ES-I3 (cell line): ENCODE results near the gene CEP128.

ENCODE experiments used
- H3K36me3 ChIP-seq: 2 replicates; pipeline ENCODE4 v1.6.1; 2013; ENCODE audit warnings: mild to moderate bottlenecking, low read length, control low read depth, moderate library complexity; ENCODE audit not compliant: insufficient read depth
- H3K4me1 ChIP-seq: 2 replicates; pipeline ENCODE4 v1.6.1; 2013; ENCODE audit warnings: mild to moderate bottlenecking, control low read depth, low read length; ENCODE audit not compliant: insufficient read depth
- H3K9ac ChIP-seq: 2 replicates; pipeline ENCODE4 v1.6.1; 2013; ENCODE audit warnings: low read depth, mild to moderate bottlenecking, low read length, moderate library complexity
- H3K9me3 ChIP-seq: 2 replicates; pipeline ENCODE4 v1.6.1; 2013; ENCODE audit warnings: mild to moderate bottlenecking, low read length, moderate library complexity; ENCODE audit not compliant: control insufficient read depth, insufficient read depth

Gene CEP128

GRCh38 chr14:80901260-80901659 is 40.3 kb downstream of the CEP128 start:
- Histone ChIP-seq H3K9ac (no peak overlapping the region), H3K4me1 (no peaks in the 10 kb centered on the region), H3K36me3 (peaks cover 2% of the 10 kb centered on the region; the same call in 1 of the 2 replicates)

DNA sequence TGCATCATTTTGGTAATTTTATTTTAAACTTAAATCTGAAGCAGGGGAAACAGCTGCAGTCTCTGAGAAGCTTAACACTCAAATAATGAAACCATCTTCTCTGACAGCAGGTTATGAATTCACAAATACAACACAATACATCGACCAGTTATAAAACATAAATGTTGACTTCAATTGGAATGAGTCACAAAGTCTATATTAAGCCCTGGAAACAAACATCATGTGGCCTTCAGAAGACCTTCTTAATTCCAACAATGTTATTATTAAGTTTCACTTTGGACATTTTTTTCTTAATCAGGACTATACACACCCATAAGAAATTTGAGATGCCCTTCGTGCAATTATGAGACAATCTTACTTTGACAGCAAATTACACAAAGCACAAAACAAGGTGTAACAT is 68.9 kb downstream of the CEP128 start:
- Histone ChIP-seq H3K9ac (no peak overlapping the region), H3K9me3 (no peaks in the 10 kb centered on the region), H3K4me1 (no peaks in the 10 kb centered on the region), H3K36me3 (no peaks in the 10 kb centered on the region)

More at GRCh38 chr14:80901260-80901659, 40.3 kb downstream of the CEP128 start:
- no peaks in the 10 kb centered on the region for H3K9me3 ChIP-seq

DNA sequence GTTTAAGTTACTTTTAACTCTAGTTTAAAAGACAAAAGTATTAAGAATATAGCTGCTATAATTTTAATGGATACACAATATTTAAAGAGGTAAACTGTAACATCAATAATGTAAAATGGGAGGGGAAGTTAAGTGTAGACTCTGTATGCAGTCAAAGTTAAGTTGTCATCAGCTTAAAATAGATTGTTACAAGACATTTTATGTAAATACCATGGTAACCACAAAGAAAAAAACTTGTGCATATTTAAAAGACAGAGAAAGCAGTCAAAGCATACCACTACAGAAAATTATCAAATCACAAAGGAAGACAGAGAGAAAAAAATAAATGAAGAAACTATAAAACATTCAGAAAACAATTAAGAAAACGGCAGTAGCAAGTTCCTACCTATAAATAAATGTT is 73.3 kb downstream of the CEP128 start:
- Histone ChIP-seq H3K36me3 (no peaks in the 10 kb centered on the region), H3K9me3 (no peaks in the 10 kb centered on the region), H3K4me1 (no peaks in the 10 kb centered on the region), H3K9ac (no peak overlapping the region)

DNA sequence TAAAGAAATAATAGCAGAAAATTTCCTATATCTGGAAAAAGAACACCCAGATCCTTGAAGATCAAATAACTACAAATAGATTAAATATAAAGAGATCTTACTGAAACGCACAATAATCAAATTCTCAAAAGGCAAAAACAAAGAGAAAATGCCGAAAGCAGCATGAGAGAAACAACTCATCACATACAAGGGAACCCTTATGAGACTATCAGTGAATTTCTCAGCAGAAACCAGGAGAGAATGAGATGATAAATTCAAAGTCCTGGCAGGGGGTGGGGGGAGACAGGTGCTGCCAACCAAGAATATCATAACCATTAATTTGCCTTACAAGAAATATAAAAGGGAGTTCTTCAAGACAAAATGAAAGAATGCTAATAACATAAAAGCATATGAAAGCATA is 73.7 kb downstream of the CEP128 start:
- Histone ChIP-seq H3K9ac (no peak overlapping the region), H3K9me3 (no peaks in the 10 kb centered on the region), H3K36me3 (no peaks in the 10 kb centered on the region), H3K4me1 (no peaks in the 10 kb centered on the region)

GRCh38 chr14:80867091-80867490 is 74.4 kb downstream of the CEP128 start:
- H3K9ac ChIP-seq = no peak overlapping the region
- no peaks in the 10 kb centered on the region for H3K36me3 ChIP-seq
- H3K4me1 ChIP-seq = no peaks in the 10 kb centered on the region
- no peaks in the 10 kb centered on the region for H3K9me3 ChIP-seq

DNA sequence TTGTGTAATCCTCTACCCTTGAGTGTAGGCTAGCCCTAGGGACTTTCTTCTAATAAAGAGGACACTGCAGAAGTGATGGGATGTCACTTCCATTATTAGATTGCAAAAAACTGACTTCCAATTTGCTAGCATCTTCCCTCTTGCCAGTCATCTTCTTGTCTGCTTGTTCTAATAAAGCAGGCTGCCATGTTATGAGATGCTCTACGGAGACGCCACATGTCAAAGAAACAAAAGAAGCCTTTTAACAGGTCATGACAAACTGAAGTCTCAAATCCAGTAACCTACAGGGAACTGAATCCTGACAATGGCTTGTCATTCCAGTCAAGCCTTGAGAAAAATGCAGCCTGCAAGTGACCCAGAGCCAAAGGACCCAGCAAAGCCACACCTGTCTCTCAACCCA is 76.0 kb downstream of the CEP128 start:
- Histone ChIP-seq H3K4me1 (no peaks in the 10 kb centered on the region), H3K36me3 (no peaks in the 10 kb centered on the region), H3K9me3 (no peaks in the 10 kb centered on the region), H3K9ac (no peak overlapping the region)

DNA sequence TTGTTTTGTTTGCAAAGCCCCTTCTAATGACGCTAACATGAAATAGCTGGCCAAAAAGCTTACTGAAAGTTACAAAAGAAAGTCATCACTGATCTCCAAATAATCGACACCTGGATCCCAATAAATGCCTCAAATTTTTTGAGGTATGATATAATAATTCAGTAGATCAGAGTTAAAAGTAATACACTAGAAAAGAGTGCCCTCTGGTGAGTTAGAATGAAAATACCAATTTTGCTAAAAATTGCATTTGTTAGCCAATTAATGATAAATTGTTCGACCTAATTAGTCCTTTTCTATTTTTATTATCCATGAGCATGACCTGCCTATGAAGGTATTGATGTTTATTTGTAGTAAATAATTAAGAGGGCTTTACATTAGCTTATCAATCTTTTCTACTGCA is 78.6 kb downstream of the CEP128 start:
- Histone ChIP-seq H3K9ac (no peak overlapping the region), H3K4me1 (no peaks in the 10 kb centered on the region), H3K36me3 (no peaks in the 10 kb centered on the region), H3K9me3 (no peaks in the 10 kb centered on the region)

DNA sequence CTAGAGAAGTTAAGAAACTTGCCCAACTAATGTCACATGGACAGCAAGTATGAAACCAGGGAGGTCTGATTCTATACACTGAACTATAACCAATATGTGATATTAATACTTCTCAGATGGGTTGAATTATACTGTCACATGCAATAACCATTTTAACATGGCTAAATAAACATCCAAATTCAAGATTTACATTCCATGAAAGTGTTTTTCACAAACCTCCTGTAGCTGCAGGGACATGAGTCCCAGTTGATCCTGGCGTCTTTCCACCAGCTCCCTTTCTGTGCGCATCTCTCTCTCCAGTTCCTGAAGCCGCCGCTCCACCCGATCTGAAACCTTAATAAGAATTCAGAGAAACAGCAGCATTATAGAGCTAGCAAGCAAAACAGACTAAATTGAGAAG is 79.0 kb downstream of the CEP128 start:
- H3K4me1 ChIP-seq = no peaks in the 10 kb centered on the region
- no peaks in the 10 kb centered on the region for H3K36me3 ChIP-seq
- H3K9ac ChIP-seq = no peak overlapping the region
- H3K9me3 ChIP-seq = no peaks in the 10 kb centered on the region

DNA sequence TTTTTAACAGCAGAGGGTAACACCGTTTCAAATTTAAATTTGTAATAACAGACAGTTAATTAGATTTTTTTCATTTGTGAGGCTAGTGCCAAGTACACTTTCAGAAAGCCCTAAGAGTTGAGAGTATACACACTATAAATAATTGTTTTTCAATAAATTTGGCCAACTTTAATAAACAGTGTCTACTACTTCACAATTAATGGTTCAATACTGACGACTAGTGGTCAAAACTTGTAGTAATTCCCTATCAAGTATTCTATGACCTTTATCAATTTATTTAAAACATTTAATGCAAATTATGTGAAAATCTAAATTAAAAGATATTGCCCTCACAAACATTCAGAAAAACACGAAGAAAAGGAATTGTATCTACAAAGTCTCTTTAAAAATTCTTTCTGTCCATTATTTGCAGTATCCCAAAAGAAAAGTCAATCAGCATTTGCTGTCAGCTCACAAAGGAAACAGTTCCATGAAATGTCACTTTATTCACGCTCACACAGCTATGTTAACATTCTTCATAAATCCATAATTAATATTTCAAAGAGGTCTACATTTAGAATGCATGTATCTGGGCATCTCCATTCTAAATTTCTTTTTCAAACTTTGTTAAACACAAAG is 91.2 kb downstream of the CEP128 start:
- H3K36me3 ChIP-seq = no peaks in the 10 kb centered on the region
- no peaks in the 10 kb centered on the region for H3K4me1 ChIP-seq
- no peak overlapping the region for H3K9ac ChIP-seq
- H3K9me3 ChIP-seq = no peaks in the 10 kb centered on the region

- no peaks in the 10 kb centered on the region for H3K36me3 ChIP-seq
- H3K9me3 ChIP-seq = no peaks in the 10 kb centered on the region
- H3K9ac ChIP-seq = no peak overlapping the region
- no peaks in the 10 kb centered on the region for H3K4me1 ChIP-seq
Observed at GRCh38 chr14:80847070-80847469, 94.5 kb downstream of the CEP128 start.

- no peaks in the 10 kb centered on the region for H3K4me1 ChIP-seq
- H3K9me3 ChIP-seq = no peaks in the 10 kb centered on the region
- H3K36me3 ChIP-seq = no peaks in the 10 kb centered on the region
- H3K9ac ChIP-seq = no peak overlapping the region
Observed at GRCh38 chr14:80845856-80846255, 95.7 kb downstream of the CEP128 start.

DNA sequence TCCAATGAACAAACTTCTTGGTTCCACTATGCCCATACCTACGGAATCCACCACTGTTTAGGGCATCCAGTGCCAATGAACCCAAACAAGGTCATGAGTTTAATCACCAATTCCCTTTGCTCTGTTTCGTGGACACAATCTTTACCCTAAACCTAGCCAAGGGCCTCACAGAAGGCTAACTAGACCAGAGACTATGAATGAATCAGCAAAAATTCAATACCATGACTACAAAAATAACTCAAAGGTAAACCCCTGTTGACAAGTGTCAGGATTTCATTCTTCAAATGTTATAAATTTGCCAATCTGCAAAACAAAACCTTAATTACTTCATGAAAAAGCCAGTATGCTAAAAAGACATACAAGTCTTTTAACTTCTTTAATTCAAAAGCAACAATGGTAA is 96.7 kb downstream of the CEP128 start:
- Histone ChIP-seq H3K36me3 (no peaks in the 10 kb centered on the region), H3K9me3 (no peaks in the 10 kb centered on the region), H3K4me1 (no peaks in the 10 kb centered on the region), H3K9ac (no peak overlapping the region)

DNA sequence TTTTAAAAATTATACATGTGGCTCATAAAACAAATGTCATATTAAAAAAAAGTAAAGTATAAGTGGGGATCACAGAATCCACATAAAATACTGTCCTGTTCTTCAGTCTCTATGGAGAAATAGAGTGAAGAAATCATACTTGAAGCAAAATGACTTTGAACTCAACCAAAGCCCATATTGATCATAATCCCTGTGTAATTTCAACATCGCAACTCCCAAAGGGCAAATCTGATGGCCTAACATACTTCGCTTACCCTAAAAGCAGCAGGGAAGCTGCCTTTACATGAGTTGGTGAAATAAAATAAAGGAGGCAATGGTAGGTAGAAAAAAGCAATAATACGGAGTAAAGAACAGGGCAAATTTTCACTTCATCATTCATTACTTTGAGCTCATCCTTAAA is 101.8 kb downstream of the CEP128 start:
- no peaks in the 10 kb centered on the region for H3K4me1 ChIP-seq
- H3K36me3 ChIP-seq = no peaks in the 10 kb centered on the region

GRCh38 chr14:80809663-80810062 is 131.9 kb downstream of the CEP128 start:
- Histone ChIP-seq H3K4me1 (no peaks in the 10 kb centered on the region), H3K9ac (no peak overlapping the region), H3K36me3 (no peaks in the 10 kb centered on the region), H3K9me3 (no peaks in the 10 kb centered on the region)

More for the DNA sequence above, 101.8 kb downstream of the CEP128 start:
- Histone ChIP-seq H3K9ac (no peak overlapping the region), H3K9me3 (no peaks in the 10 kb centered on the region)

- H3K9ac ChIP-seq = no peak overlapping the region
Observed at GRCh38 chr14:80805136-80805535, 136.4 kb downstream of the CEP128 start.

GRCh38 chr14:80798878-80799277 is 142.7 kb downstream of the CEP128 start:
- no peaks in the 10 kb centered on the region for H3K4me1 ChIP-seq
- no peaks in the 10 kb centered on the region for H3K36me3 ChIP-seq
- peaks cover 4% of the 10 kb centered on the region for H3K9me3 ChIP-seq
- H3K9ac ChIP-seq = no peak overlapping the region

More at GRCh38 chr14:80805136-80805535, 136.4 kb downstream of the CEP128 start:
- Histone ChIP-seq H3K9me3 (peaks cover 2% of the 10 kb centered on the region), H3K36me3 (no peaks in the 10 kb centered on the region), H3K4me1 (no peaks in the 10 kb centered on the region)
